HG02623 (cell line): ENCODE results near the gene SORL1.

Source experiments
- ATAC-seq: cut with Tn5 transposase; IDR thresholded peaks from one replicate; pipeline ENCODE4 v1.9.1; 2021; ENCODE audit warnings: moderate library complexity; ENCODE audit not compliant: unreplicated experiment

SORL1 gene

GRCh38 chr11:121672630-121673487, 220.7 kb downstream of the SORL1 start:
- ATAC-seq: no peak

- ATAC-seq: no peak
Observed at GRCh38 chr11:121681550-121682268, 229.6 kb downstream of the SORL1 start.
